Pancreas (tissue), 10 donors: ENCODE measurements around the gene PARD3. TPM values are rescaled to one million over a fixed set of nuclear protein-coding genes. Genes with fewer than 3 reads are reported as not detected.

Experiments used
- ATAC-seq, 4 donors: fragments of 200-7000 bp; cut with Tn5 transposase; one replicate each; pipeline versions ENCODE4 v1.8.0 to v1.9.1; 2020; ENCODE audit warnings: mild to moderate bottlenecking in 4 of 4, moderate library complexity in 4 of 4
- DNase-seq, 6 donors: peaks; one replicate each; pipeline ENCODE4 v3.0.0-alpha.2; 2020
- FAIRE-seq: peaks from 2 replicates; lab custom pipeline; 2012; peaks lifted over from hg19 to GRCh38; lab: Jason Lieb, UNC
- H3K27ac ChIP-seq, 4 donors: fragments of 200-600 bp; sonication (generic); 1 replicate in 3 of 4; 2 replicates in 1 of 4; pipeline versions ENCODE4 v1.5.0 to v1.8.0; 2020
- H3K27me3 ChIP-seq, 4 donors: fragments of 200-600 bp; one replicate each; pipeline ENCODE4 v1.8.0; 2021
- H3K36me3 ChIP-seq, 3 donors: fragments of 200-600 bp; sonication (generic) in 1 of 3; one replicate each; pipeline versions ENCODE4 v1.5.0 to v1.8.0; 2020 to 2021
- H3K4me1 ChIP-seq, 3 donors: fragments of 200-600 bp; one replicate each; pipeline ENCODE4 v1.8.0; 2021
- H3K4me3 ChIP-seq, 4 donors: fragments of 200-600 bp; sonication (generic) in 2 of 4; one replicate each; pipeline versions ENCODE4 v1.5.0 to v1.8.0; 2020 to 2021
- H3K9me3 ChIP-seq, 4 donors: fragments of 200-600 bp; one replicate each; pipeline ENCODE4 v1.8.0; 2021
- CTCF ChIP-seq, 4 donors: fragments of 200-600 bp; sonication (generic) in 3 of 4; IDR thresholded peaks; one replicate each; pipeline versions ENCODE4 v1.5.0 to v1.8.0; 2021; ENCODE audit warnings: antibody characterized with exemption in 4 of 4
- WGBS, 2 donors: extraction: QIAGEN DNeasy Blood & Tissue Kit; methylation state at CpG; one replicate each; pipeline ENCODE4 v1.1.7; 2013; 5-methylcytosine and 5-hydroxymethylcytosine counted together
- intact Hi-C, 3 donors: fragments of 100-400 bp; cut with DNase I; formaldehyde crosslinking; loops; one replicate each; pipeline versions ENCODE4 v1.11.1 to v1.14.2; 2022
- polyA plus RNA-seq, 2 donors: library from polyadenylated mRNA; stranded (reverse); fragments of 200-250 nt; gene quantifications; one replicate each; pipeline ENCODE4 v1.2.3, GENCODE V29; 2013
- total RNA-seq, 6 donors: library from RNA; stranded (reverse); fragmentation: NEBNext Ultra II Directional in 4 of 6; extraction: Animal tissue kit (Norgen Biotek cat#: 25700) in 4 of 6; gene quantifications; one replicate each; pipeline versions ENCODE4 v1.2.1 to v1.2.4, GENCODE V29; 2021 to 2023
- donor health status: healthy with polysubstance abuse.
- donor health status: DM: no; HTN: no; CAD: no; lungs with moderate emphysema.
- donor health status: DM: no; HTN: no; CAD: no.
- donor health status: control.
- donor health status: control.
- donor health status: Bipolar disorder and iron deficiency.
- donor health status: DM: yes; HTN: yes; CAD: no.
- donor health status: DM: no; HTN: no; CAD: no.
- donor health status: DM: no; HTN: no; CAD: no.
- donor health status: DM: yes; HTN: yes; CAD: no.

The PARD3 gene
- total RNA-seq (10 to 100 TPM; 21.8 to 32.3 (median 26.6) TPM), polyA plus RNA-seq (10 to 100 TPM; 12.8 to 20.0 TPM)

- Histone ChIP-seq H3K36me3 (no peaks in the 10 kb centered on the region), H3K4me1 (peaks cover 1 to 22% (median 12%) of the 10 kb centered on the region in 3 donors), H3K9me3 (no peaks in the 10 kb centered on the region), H3K27ac (peak within 1 kb of the TSS; percentile 77 to 89 (median 82)), H3K4me3 (peak within 1 kb of the TSS; percentile 62 to 91 (median 88)), H3K27me3 (no peaks in the 10 kb centered on the region)
- peak; percentile 78 to 90 (median 83) for DNase-seq
- peak; percentile 77 to 83 (median 80) for ATAC-seq
- TF ChIP-seq CTCF (IDR thresholded peaks at IDR 0.05): no peak
- FAIRE-seq: no peak
- intact Hi-C loops: loop anchor here in 1 of 3 donors (5.0 kb wide), 1 partner anchor 88 kb away; no protein-coding TSS in a partner anchor
- 0% methylated on average over 31 to 77 of the region's 82 CpGs for WGBS, 2 donors
These were observed at the start of gene PARD3 for GRCh38 chr10:34815185-34816084. PARD3 (minus strand) TSS chr10:34815296; CDS start chr10:34814995, 301 bp downstream.

GRCh38 chr10:34864149-34865067 lies 49.3 kb upstream of the PARD3 start:
- Histone ChIP-seq H3K27me3 (no peaks in the 10 kb centered on the region), H3K9me3 (no peaks in the 10 kb centered on the region), H3K36me3 (no peaks in the 10 kb centered on the region), H3K27ac (no peak overlapping the region), H3K4me1 (no peaks in the 10 kb centered on the region), H3K4me3 (no peak overlapping the region)
- intact Hi-C loops: no loop called here
- no peak for FAIRE-seq
- WGBS, 2 donors: 56 to 63% methylated on average over 12 of the region's 12 CpGs
- no peak for ATAC-seq
- no peak for TF ChIP-seq CTCF (IDR thresholded peaks at IDR 0.05)
- no peak for DNase-seq

GRCh38 chr10:34862892-34863291 lies 47.8 kb upstream of the PARD3 start:
- Histone ChIP-seq H3K4me1 (no peaks in the 10 kb centered on the region), H3K27ac (no peak overlapping the region), H3K4me3 (no peak overlapping the region), H3K36me3 (no peaks in the 10 kb centered on the region), H3K27me3 (no peaks in the 10 kb centered on the region), H3K9me3 (no peaks in the 10 kb centered on the region)
- DNase-seq (no peak), FAIRE-seq (no peak), ATAC-seq (no peak)
- TF ChIP-seq CTCF (IDR thresholded peaks at IDR 0.05): no peak
- intact Hi-C loops: no loop called here
- 35 to 59% methylated on average over 3 of the region's 3 CpGs for WGBS, 2 donors

- H3K27me3 ChIP-seq: no peaks in the 10 kb centered on the region
- peak in 1 of 6 donors; percentile 25 for DNase-seq
- 58 to 64% methylated on average over 8 of the region's 8 CpGs for WGBS, 2 donors
- ATAC-seq: peak in 1 of 4 donors; percentile 65
- intact Hi-C loops: no loop called here
- no peak for TF ChIP-seq CTCF (IDR thresholded peaks at IDR 0.05)
- H3K9me3 ChIP-seq: no peaks in the 10 kb centered on the region
- H3K4me3 ChIP-seq: no peak overlapping the region
- no peak overlapping the region for H3K27ac ChIP-seq
- H3K4me1 ChIP-seq: no peaks in the 10 kb centered on the region
- H3K36me3 ChIP-seq: no peaks in the 10 kb centered on the region
- FAIRE-seq: no peak
These were observed 46.4 kb upstream of the PARD3 start for GRCh38 chr10:34861293-34862021.
